ENCODE data around the gene DGKI. TPM values are rescaled to one million over a fixed set of nuclear protein-coding genes. Genes with fewer than 3 reads are reported as not detected.

The DGKI gene
- total and polyA plus RNA-seq, 2 of the 13 experiments (the other 11 are each of a cell fraction or from before 2014, with no cell fraction given) = 0.09 to 0.17 TPM

DNA sequence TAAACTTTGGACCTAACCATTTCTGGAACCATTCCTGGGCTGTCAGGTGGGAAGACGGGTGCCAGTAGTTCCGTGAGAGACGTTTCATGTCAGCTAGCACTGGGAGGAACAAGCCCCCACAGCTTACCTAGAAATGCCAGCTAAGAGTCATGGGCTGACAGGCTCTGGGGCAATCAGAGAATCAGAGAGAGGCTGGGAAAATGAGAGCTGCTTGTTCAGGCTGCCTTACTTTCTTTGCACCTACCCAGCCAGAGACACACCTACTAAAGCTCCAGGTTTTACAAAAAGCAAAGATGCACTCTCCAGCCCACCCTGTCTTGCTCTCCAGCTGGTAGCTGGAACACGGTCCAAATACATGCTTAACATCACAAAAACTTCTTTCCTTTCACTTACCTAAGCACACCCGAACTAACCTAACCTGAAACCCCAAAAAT, 503.9 kb downstream of the DGKI start (continued):
- TF ChIP-seq, protein P1, sequence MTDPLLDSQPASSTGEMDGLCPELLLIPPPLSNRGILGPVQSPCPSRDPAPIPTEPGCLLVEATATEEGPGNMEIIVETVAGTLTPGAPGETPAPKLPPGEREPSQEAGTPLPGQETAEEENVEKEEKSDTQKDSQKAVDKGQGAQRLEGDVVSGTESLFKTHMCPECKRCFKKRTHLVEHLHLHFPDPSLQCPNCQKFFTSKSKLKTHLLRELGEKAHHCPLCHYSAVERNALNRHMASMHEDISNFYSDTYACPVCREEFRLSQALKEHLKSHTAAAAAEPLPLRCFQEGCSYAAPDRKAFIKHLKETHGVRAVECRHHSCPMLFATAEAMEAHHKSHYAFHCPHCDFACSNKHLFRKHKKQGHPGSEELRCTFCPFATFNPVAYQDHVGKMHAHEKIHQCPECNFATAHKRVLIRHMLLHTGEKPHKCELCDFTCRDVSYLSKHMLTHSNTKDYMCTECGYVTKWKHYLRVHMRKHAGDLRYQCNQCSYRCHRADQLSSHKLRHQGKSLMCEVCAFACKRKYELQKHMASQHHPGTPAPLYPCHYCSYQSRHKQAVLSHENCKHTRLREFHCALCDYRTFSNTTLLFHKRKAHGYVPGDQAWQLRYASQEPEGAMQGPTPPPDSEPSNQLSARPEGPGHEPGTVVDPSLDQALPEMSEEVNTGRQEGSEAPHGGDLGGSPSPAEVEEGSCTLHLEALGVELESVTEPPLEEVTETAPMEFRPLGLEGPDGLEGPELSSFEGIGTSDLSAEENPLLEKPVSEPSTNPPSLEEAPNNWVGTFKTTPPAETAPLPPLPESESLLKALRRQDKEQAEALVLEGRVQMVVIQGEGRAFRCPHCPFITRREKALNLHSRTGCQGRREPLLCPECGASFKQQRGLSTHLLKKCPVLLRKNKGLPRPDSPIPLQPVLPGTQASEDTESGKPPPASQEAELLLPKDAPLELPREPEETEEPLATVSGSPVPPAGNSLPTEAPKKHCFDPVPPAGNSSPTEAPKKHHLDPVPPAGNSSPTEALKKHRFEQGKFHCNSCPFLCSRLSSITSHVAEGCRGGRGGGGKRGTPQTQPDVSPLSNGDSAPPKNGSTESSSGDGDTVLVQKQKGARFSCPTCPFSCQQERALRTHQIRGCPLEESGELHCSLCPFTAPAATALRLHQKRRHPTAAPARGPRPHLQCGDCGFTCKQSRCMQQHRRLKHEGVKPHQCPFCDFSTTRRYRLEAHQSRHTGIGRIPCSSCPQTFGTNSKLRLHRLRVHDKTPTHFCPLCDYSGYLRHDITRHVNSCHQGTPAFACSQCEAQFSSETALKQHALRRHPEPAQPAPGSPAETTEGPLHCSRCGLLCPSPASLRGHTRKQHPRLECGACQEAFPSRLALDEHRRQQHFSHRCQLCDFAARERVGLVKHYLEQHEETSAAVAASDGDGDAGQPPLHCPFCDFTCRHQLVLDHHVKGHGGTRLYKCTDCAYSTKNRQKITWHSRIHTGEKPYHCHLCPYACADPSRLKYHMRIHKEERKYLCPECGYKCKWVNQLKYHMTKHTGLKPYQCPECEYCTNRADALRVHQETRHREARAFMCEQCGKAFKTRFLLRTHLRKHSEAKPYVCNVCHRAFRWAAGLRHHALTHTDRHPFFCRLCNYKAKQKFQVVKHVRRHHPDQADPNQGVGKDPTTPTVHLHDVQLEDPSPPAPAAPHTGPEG (CRISPR knock-in tag; IDR thresholded peaks at IDR 0.05) = no peak
- TF ChIP-seq TOE1 (CRISPR knock-in tag; IDR thresholded peaks at IDR 0.05) (no peak), RAD21 (CRISPR knock-in tag; IDR thresholded peaks at IDR 0.05) (no peak)

- CTCF ChIA-PET (ENCODE audit: low intra/inter-chr PET ratio, low total read pairs) = no interaction called here
- no peak overlapping the region for H3K4me2 ChIP-seq (ENCODE audit: low read depth, low read length)
- TF ChIP-seq, protein P2, sequence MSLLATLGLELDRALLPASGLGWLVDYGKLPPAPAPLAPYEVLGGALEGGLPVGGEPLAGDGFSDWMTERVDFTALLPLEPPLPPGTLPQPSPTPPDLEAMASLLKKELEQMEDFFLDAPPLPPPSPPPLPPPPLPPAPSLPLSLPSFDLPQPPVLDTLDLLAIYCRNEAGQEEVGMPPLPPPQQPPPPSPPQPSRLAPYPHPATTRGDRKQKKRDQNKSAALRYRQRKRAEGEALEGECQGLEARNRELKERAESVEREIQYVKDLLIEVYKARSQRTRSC (CRISPR knock-in tag; IDR thresholded peaks at IDR 0.05; ENCODE audit: low read depth) = no peak
- TF ChIP-seq BHLHE40 (IDR thresholded peaks at IDR 0.05; ENCODE audit: low read length) (no peak), ZNF101 (CRISPR knock-in tag; IDR thresholded peaks at IDR 0.05; ENCODE audit: borderline replicate concordance, low read depth) (no peak), IKZF1 (IDR thresholded peaks at IDR 0.05) (no peak), ZNF563 (CRISPR knock-in tag; IDR thresholded peaks at IDR 0.05) (no peak), HIVEP1 (CRISPR knock-in tag; IDR thresholded peaks at IDR 0.05) (no peak), ZNF451 (CRISPR knock-in tag; IDR thresholded peaks at IDR 0.05) (no peak), SATB2 (CRISPR knock-in tag; IDR thresholded peaks at IDR 0.05) (no peak)
- TF ChIP-seq, protein P3, sequence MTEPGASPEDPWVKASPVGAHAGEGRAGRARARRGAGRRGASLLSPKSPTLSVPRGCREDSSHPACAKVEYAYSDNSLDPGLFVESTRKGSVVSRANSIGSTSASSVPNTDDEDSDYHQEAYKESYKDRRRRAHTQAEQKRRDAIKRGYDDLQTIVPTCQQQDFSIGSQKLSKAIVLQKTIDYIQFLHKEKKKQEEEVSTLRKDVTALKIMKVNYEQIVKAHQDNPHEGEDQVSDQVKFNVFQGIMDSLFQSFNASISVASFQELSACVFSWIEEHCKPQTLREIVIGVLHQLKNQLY (CRISPR knock-in tag; IDR thresholded peaks at IDR 0.05) = no peak
- TF ChIP-seq, protein P4, sequence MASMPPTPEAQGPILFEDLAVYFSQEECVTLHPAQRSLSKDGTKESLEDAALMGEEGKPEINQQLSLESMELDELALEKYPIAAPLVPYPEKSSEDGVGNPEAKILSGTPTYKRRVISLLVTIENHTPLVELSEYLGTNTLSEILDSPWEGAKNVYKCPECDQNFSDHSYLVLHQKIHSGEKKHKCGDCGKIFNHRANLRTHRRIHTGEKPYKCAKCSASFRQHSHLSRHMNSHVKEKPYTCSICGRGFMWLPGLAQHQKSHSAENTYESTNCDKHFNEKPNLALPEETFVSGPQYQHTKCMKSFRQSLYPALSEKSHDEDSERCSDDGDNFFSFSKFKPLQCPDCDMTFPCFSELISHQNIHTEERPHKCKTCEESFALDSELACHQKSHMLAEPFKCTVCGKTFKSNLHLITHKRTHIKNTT (CRISPR knock-in tag; IDR thresholded peaks at IDR 0.05) = no peak
- TF ChIP-seq, protein P5, sequence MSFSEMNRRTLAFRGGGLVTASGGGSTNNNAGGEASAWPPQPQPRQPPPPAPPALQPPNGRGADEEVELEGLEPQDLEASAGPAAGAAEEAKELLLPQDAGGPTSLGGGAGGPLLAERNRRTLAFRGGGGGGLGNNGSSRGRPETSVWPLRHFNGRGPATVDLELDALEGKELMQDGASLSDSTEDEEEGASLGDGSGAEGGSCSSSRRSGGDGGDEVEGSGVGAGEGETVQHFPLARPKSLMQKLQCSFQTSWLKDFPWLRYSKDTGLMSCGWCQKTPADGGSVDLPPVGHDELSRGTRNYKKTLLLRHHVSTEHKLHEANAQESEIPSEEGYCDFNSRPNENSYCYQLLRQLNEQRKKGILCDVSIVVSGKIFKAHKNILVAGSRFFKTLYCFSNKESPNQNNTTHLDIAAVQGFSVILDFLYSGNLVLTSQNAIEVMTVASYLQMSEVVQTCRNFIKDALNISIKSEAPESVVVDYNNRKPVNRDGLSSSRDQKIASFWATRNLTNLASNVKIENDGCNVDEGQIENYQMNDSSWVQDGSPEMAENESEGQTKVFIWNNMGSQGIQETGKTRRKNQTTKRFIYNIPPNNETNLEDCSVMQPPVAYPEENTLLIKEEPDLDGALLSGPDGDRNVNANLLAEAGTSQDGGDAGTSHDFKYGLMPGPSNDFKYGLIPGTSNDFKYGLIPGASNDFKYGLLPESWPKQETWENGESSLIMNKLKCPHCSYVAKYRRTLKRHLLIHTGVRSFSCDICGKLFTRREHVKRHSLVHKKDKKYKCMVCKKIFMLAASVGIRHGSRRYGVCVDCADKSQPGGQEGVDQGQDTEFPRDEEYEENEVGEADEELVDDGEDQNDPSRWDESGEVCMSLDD (CRISPR knock-in tag; IDR thresholded peaks at IDR 0.05; ENCODE audit: borderline replicate concordance) = no peak
Observed at GRCh38 chr7:137342265-137342664, 504.5 kb downstream of the DGKI start.

More at GRCh38 chr7:137342265-137342664, 504.5 kb downstream of the DGKI start:
- Histone ChIP-seq H2AFZ (ENCODE audit: low read length) (no peak overlapping the region), H3K9ac (ENCODE audit: insufficient read depth, low read depth, low read length) (no peak overlapping the region), H4K20me1 (ENCODE audit: insufficient read depth, low read length) (no peaks in the 10 kb centered on the region), H3K27ac (ENCODE audit: extremely low read length, insufficient read depth, low read length) (no peak overlapping the region), H3K9me3 (ENCODE audit: low read length) (no peaks in the 10 kb centered on the region), H3K27me3 (ENCODE audit: control insufficient read depth in 1 of 2, insufficient read depth in 2 of 2, low read length in 2 of 2) (peaks cover 1 to 16% of the 10 kb centered on the region in 2 experiments; a peak in 3 of 5 replicates), H3K79me2 (ENCODE audit: insufficient read depth, low read length) (no peaks in the 10 kb centered on the region), H3K4me3 (replicated peaks in 1 of 3; ENCODE audit: insufficient read depth in 1 of 3, low read depth in 2 of 3, low read length in 3 of 3) (no peak overlapping the region), H3K4me1 (ENCODE audit: insufficient read depth, low read length) (no peaks in the 10 kb centered on the region), H3K36me3 (replicated peaks in 1 of 2; ENCODE audit: control insufficient read depth in 1 of 2, insufficient read depth in 2 of 2, low read length in 2 of 2) (no peaks in the 10 kb centered on the region)
- ATAC-seq = no peak
- FAIRE-seq = no peak
- 21% methylated on average over 3 of the region's 3 CpGs for WGBS (ENCODE audit: low lambda C conversion rate)
- BruUV-seq (replicated peaks) = no TSS peak
- in situ Hi-C loops (cut with HindIII; ENCODE audit: extremely low pct_ligation_motif_present, low pct_unique_long_range_greater_than_20kb) (no loop called here), intact Hi-C loops (cut with micrococcal nuclease; ENCODE audit: unreplicated experiment) (no loop called here)
- no peak for DNase-seq (ENCODE audit: low spot score)
- POLR2A ChIA-PET = no interaction called here
